AG04449 (cell line): ENCODE measurements around the gene PIP4K2B.
"Not testable (repeated sequence)": the region's sequence is repeated elsewhere in the genome, so short reads cannot be mapped to it uniquely, and the experiment has no call there.

ENCODE experiments used
- CTCF ChIA-PET: fragments of 350-600 bp; formaldehyde crosslinking; extraction: SDS; loops from one replicate; lab custom pipeline; 2021; ENCODE audit warnings: antibody characterized with exemption; lab: Yijun Ruan, JAX
- POLR2A ChIA-PET: fragments of 400-600, 350-600 bp; formaldehyde crosslinking; extraction: SDS; loops from one replicate; lab custom pipeline; 2020; ENCODE audit warnings: antibody characterized with exemption, inconsistent platforms; lab: Yijun Ruan, JAX
- DNase-seq: peaks from one replicate; pipeline ENCODE4 v3.0.0-alpha.2; 2010; ENCODE audit warnings: low read depth, low spot score
- H3K4me3 ChIP-seq: 2 replicates; pipeline ENCODE4 v1.5.1; 2011; ENCODE audit warnings: low read depth, mild to moderate bottlenecking, control low read depth, low read length
- CTCF ChIP-seq: IDR thresholded peaks from one replicate; pipeline ENCODE4 v1.5.1; 2011; ENCODE audit warnings: mild to moderate bottlenecking, moderate library complexity, low read length, control low read depth, inconsistent platforms; ENCODE audit not compliant: insufficient read depth; ENCODE audit errors: missing control alignments

Gene PIP4K2B

GRCh38 chr17:38797158-38797490 is 2.2 kb downstream of the PIP4K2B start:
- TF ChIP-seq CTCF, result no peak
- peak overlapping the region; percentile 92 for H3K4me3 ChIP-seq
- POLR2A ChIA-PET, result interaction anchor here (0.6 to 2.4 kb wide), 3 partner anchors 57 to 72 kb away, joined by 3 to 6 read pairs (median 4); partner anchors contain the start of gene LASP1
- DNase-seq, result no peak
- CTCF ChIA-PET, result interaction anchor here (1.2 kb wide), 1 partner anchor 51 kb away, joined by 4 read pairs; no protein-coding TSS in a partner anchor

GRCh38 chr17:38796451-38797157 is 2.8 kb downstream of the PIP4K2B start:
- CTCF ChIA-PET, result interaction anchor here (1.2 kb wide), 1 partner anchor 50 kb away, joined by 4 read pairs; no protein-coding TSS in a partner anchor
- H3K4me3 ChIP-seq, result no peak overlapping the region; the same call in 1 of the 2 replicates
- no peak for TF ChIP-seq CTCF
- POLR2A ChIA-PET, result interaction anchor here (0.6 to 1.0 kb wide), 2 partner anchors 57 to 73 kb away, joined by 3 to 4 read pairs; no protein-coding TSS in a partner anchor
- DNase-seq, result no peak

GRCh38 chr17:38794221-38794620 is 5.1 kb downstream of the PIP4K2B start:
- DNase-seq, result no peak
- no peak for TF ChIP-seq CTCF
- CTCF ChIA-PET, result interaction anchor here (0.7 kb wide), 1 partner anchor 177 kb away, joined by 4 read pairs; no protein-coding TSS in a partner anchor
- no peak overlapping the region for H3K4me3 ChIP-seq
- POLR2A ChIA-PET, result interaction anchor here (0.6 kb wide), 1 partner anchor 151 kb away, joined by 3 read pairs; no protein-coding TSS in a partner anchor

GRCh38 chr17:38791162-38791561 is 8.2 kb downstream of the PIP4K2B start:
- H3K4me3 ChIP-seq, result no peak overlapping the region
- ChIA-PET POLR2A (no interaction called here), CTCF (no interaction called here)
- no peak for TF ChIP-seq CTCF
- no peak for DNase-seq

- DNase-seq, POLR2A ChIA-PET, H3K4me3 ChIP-seq, CTCF ChIA-PET: not testable (repeated sequence)
Observed at GRCh38 chr17:38790148-38790707, 9.1 kb downstream of the PIP4K2B start.

GRCh38 chr17:38789185-38789584 is 10.2 kb downstream of the PIP4K2B start:
- ChIA-PET POLR2A (no interaction called here), CTCF (interaction anchor here (1.7 kb wide), 1 partner anchor 27 kb away, joined by 5 read pairs; no protein-coding TSS in a partner anchor)
- DNase-seq, result no peak
- H3K4me3 ChIP-seq, result no peak overlapping the region
- no peak for TF ChIP-seq CTCF

- H3K4me3 ChIP-seq, POLR2A ChIA-PET, DNase-seq: not testable (repeated sequence)
- CTCF ChIA-PET, result interaction anchor here (0.8 to 1.7 kb wide), 4 partner anchors 11 to 365 kb away, joined by 3 to 5 read pairs (median 4); partner anchors contain the start of gene PIP4K2B
Observed at GRCh38 chr17:38787999-38788398, 11.4 kb downstream of the PIP4K2B start.
